Trophoblast cell (in vitro differentiated cells and primary cell): Measurements from ENCODE around the gene LAMC3.
A peak's percentile ranks its signal among the peaks of the same experiment; 100 is the strongest.

Source experiments
- DNase-seq, 2 donors: peaks; one replicate each; pipeline ENCODE4 v3.0.0-alpha.2; 2016
- H2AFZ ChIP-seq: 2 replicates; pipeline ENCODE4 v1.6.1; 2013; ENCODE audit warnings: low read length, moderate library complexity, mild to moderate bottlenecking; ENCODE audit not compliant: insufficient read depth, poor library complexity
- H2AK5ac ChIP-seq: 2 replicates; pipeline ENCODE4 v1.6.1; 2013; ENCODE audit warnings: mild to moderate bottlenecking, low read length
- H2BK120ac ChIP-seq: 2 replicates; pipeline ENCODE4 v1.6.1; 2013; ENCODE audit warnings: low read length, mild to moderate bottlenecking, moderate library complexity; ENCODE audit not compliant: insufficient read depth, poor library complexity
- H2BK12ac ChIP-seq: 2 replicates; pipeline ENCODE4 v1.6.1; 2013; ENCODE audit warnings: mild to moderate bottlenecking, low read length, moderate library complexity
- H2BK5ac ChIP-seq: 2 replicates; pipeline ENCODE4 v1.6.1; 2013; ENCODE audit warnings: low read length, low read depth, moderate library complexity, mild to moderate bottlenecking; ENCODE audit not compliant: poor library complexity
- H3K14ac ChIP-seq: 2 replicates; pipeline ENCODE4 v1.6.1; 2013; ENCODE audit warnings: mild to moderate bottlenecking, low read length
- H3K18ac ChIP-seq: 2 replicates; pipeline ENCODE4 v1.6.1; 2013; ENCODE audit warnings: mild to moderate bottlenecking, low read length
- H3K23ac ChIP-seq: 2 replicates; pipeline ENCODE4 v1.6.1; 2013; ENCODE audit warnings: low read length
- H3K27ac ChIP-seq: 2 replicates; pipeline ENCODE4 v1.5.1; 2013; ENCODE audit warnings: low read depth, mild to moderate bottlenecking, inconsistent platforms, low read length, moderate library complexity
- H3K27me3 ChIP-seq: 2 replicates; pipeline ENCODE4 v1.6.1; 2013; ENCODE audit warnings: inconsistent platforms, mild to moderate bottlenecking, low read length, moderate library complexity; ENCODE audit not compliant: insufficient read depth
- H3K36me3 ChIP-seq, 2 experiments: 1 replicate in 1 of 2; 2 replicates in 1 of 2; pipeline ENCODE4 v1.6.1; 2013; ENCODE audit warnings: low read length in 2 of 2, mild to moderate bottlenecking in 2 of 2, moderate library complexity in 1 of 2; ENCODE audit not compliant: insufficient read depth in 2 of 2, control insufficient read depth in 1 of 2
- H3K4ac ChIP-seq: 2 replicates; pipeline ENCODE4 v1.6.1; 2013; ENCODE audit warnings: low read depth, mild to moderate bottlenecking, low read length, moderate library complexity
- H3K4me1 ChIP-seq, 2 experiments: 1 replicate in 1 of 2; 2 replicates in 1 of 2; pipeline ENCODE4 v1.6.1; 2013; ENCODE audit warnings: low read length in 2 of 2, mild to moderate bottlenecking in 2 of 2, moderate library complexity in 1 of 2; ENCODE audit not compliant: insufficient read depth in 2 of 2, control insufficient read depth in 1 of 2
- H3K4me2 ChIP-seq: 2 replicates; pipeline ENCODE4 v1.6.1; 2013; ENCODE audit warnings: inconsistent platforms, mild to moderate bottlenecking, low read length, moderate library complexity
- H3K4me3 ChIP-seq: 2 replicates; pipeline ENCODE4 v1.5.1; 2013; ENCODE audit warnings: mild to moderate bottlenecking, low read depth, low read length, inconsistent platforms
- H3K79me1 ChIP-seq: one replicate; pipeline ENCODE4 v1.6.1; 2013; ENCODE audit warnings: low read length
- H3K79me2 ChIP-seq: 2 replicates; pipeline ENCODE4 v1.6.1; 2013; ENCODE audit warnings: low read length, mild to moderate bottlenecking; ENCODE audit not compliant: control insufficient read depth, insufficient read depth, poor library complexity
- H3K9ac ChIP-seq: 2 replicates; pipeline ENCODE4 v1.6.1; 2013; ENCODE audit warnings: mild to moderate bottlenecking, low read length
- H3K9me3 ChIP-seq: 2 replicates; pipeline ENCODE4 v1.6.1; 2013; ENCODE audit warnings: low read depth, mild to moderate bottlenecking, control low read depth, inconsistent platforms, low read length; ENCODE audit not compliant: insufficient read depth
- H4K12ac ChIP-seq: 2 replicates; pipeline ENCODE4 v1.6.1; 2013; ENCODE audit warnings: low read depth, mild to moderate bottlenecking, low read length, moderate library complexity
- H4K8ac ChIP-seq: 2 replicates; pipeline ENCODE4 v1.6.1; 2013; ENCODE audit warnings: low read depth, mild to moderate bottlenecking, low read length, moderate library complexity
- H4K91ac ChIP-seq: one replicate; pipeline ENCODE4 v1.6.1; 2013; ENCODE audit warnings: low read depth, mild to moderate bottlenecking, low read length, moderate library complexity
- WGBS: extraction: QIAGEN DNeasy Blood & Tissue Kit; methylation state at CpG from one replicate; pipeline ENCODE4 v1.1.7; 2013; ENCODE audit warnings: missing lambda C conversion rate; ENCODE audit not compliant: insufficient read length, insufficient coverage; ENCODE audit errors: extremely low coverage; 5-methylcytosine and 5-hydroxymethylcytosine counted together

Gene LAMC3

GRCh38 chr9:131024978-131025868 is 16.2 kb downstream of the LAMC3 start:
- Histone ChIP-seq H3K4me2 (no peak overlapping the region), H2BK120ac (no peak overlapping the region), H4K12ac (no peak overlapping the region), H2BK12ac (no peak overlapping the region), H4K91ac (no peak overlapping the region), H3K18ac (no peak overlapping the region), H3K27ac (no peak overlapping the region), H3K4me1 (no peaks in the 10 kb centered on the region), H2AK5ac (no peak overlapping the region), H3K4me3 (no peak overlapping the region), H3K9me3 (peaks cover 3% of the 10 kb centered on the region), H3K79me2 (no peaks in the 10 kb centered on the region), H4K8ac (no peak overlapping the region), H3K27me3 (no peaks in the 10 kb centered on the region), H3K79me1 (no peaks in the 10 kb centered on the region), H3K23ac (no peak overlapping the region), H3K9ac (no peak overlapping the region), H2AFZ (no peak overlapping the region), H3K36me3 (no peaks in the 10 kb centered on the region), H2BK5ac (no peak overlapping the region), H3K4ac (no peak overlapping the region), H3K14ac (no peak overlapping the region)
- no peak for DNase-seq
- WGBS = no CpG with 5 or more reads among the region's 15 CpGs

- H4K12ac ChIP-seq = no peak overlapping the region
- H3K36me3 ChIP-seq = no peaks in the 10 kb centered on the region
- H3K79me2 ChIP-seq = no peaks in the 10 kb centered on the region
- H3K4me3 ChIP-seq = no peak overlapping the region
- no peak overlapping the region for H2AFZ ChIP-seq
- no peaks in the 10 kb centered on the region for H3K79me1 ChIP-seq
- no peak overlapping the region for H4K8ac ChIP-seq
- no peak overlapping the region for H3K27ac ChIP-seq
- no peak overlapping the region for H3K18ac ChIP-seq
- no peak overlapping the region for H2BK12ac ChIP-seq
- DNase-seq = no peak
- no peak overlapping the region for H2AK5ac ChIP-seq
- no peak overlapping the region for H2BK5ac ChIP-seq
- H3K4me2 ChIP-seq = no peak overlapping the region
- H3K9ac ChIP-seq = no peak overlapping the region
- no peak overlapping the region for H3K14ac ChIP-seq
- no peak overlapping the region for H3K23ac ChIP-seq
- no peaks in the 10 kb centered on the region for H3K4me1 ChIP-seq
- no peak overlapping the region for H4K91ac ChIP-seq
- H2BK120ac ChIP-seq = no peak overlapping the region
- peaks cover 3% of the 10 kb centered on the region for H3K9me3 ChIP-seq
- no peak overlapping the region for H3K4ac ChIP-seq
- no CpG with 5 or more reads among the region's 40 CpGs for WGBS
- no peaks in the 10 kb centered on the region for H3K27me3 ChIP-seq
These were observed 17.2 kb downstream of the LAMC3 start for GRCh38 chr9:131025953-131026858.

GRCh38 chr9:131027048-131027871 is 18.3 kb downstream of the LAMC3 start:
- H3K18ac ChIP-seq = no peak overlapping the region
- peaks cover 3% of the 10 kb centered on the region for H3K9me3 ChIP-seq
- no peak overlapping the region for H2BK12ac ChIP-seq
- H3K23ac ChIP-seq = no peak overlapping the region
- H3K79me2 ChIP-seq = no peaks in the 10 kb centered on the region
- H2AFZ ChIP-seq = no peak overlapping the region
- H3K27me3 ChIP-seq = no peaks in the 10 kb centered on the region
- no peak overlapping the region for H2BK120ac ChIP-seq
- no peak overlapping the region for H4K91ac ChIP-seq
- no peak overlapping the region for H3K14ac ChIP-seq
- peak overlapping the region; percentile 11 for H3K4me3 ChIP-seq
- H2BK5ac ChIP-seq = no peak overlapping the region
- H3K9ac ChIP-seq = no peak overlapping the region
- H3K36me3 ChIP-seq = no peaks in the 10 kb centered on the region
- H3K79me1 ChIP-seq = no peaks in the 10 kb centered on the region
- H2AK5ac ChIP-seq = no peak overlapping the region
- no CpG with 5 or more reads among the region's 23 CpGs for WGBS
- H3K4ac ChIP-seq = no peak overlapping the region
- no peak overlapping the region for H4K12ac ChIP-seq
- H3K4me2 ChIP-seq = no peak overlapping the region
- H3K27ac ChIP-seq = no peak overlapping the region
- H4K8ac ChIP-seq = no peak overlapping the region
- H3K4me1 ChIP-seq = no peaks in the 10 kb centered on the region
- DNase-seq = no peak

GRCh38 chr9:131027872-131028179 is 18.9 kb downstream of the LAMC3 start:
- no peak overlapping the region for H2AFZ ChIP-seq
- H3K79me2 ChIP-seq = no peaks in the 10 kb centered on the region
- DNase-seq = no peak
- no peak overlapping the region for H4K12ac ChIP-seq
- H2BK12ac ChIP-seq = no peak overlapping the region
- H3K14ac ChIP-seq = no peak overlapping the region
- no peak overlapping the region for H3K9ac ChIP-seq
- H2BK5ac ChIP-seq = no peak overlapping the region
- no peak overlapping the region for H4K91ac ChIP-seq
- no peak overlapping the region for H4K8ac ChIP-seq
- no peaks in the 10 kb centered on the region for H3K4me1 ChIP-seq
- H3K79me1 ChIP-seq = no peaks in the 10 kb centered on the region
- H3K36me3 ChIP-seq = no peaks in the 10 kb centered on the region
- no peak overlapping the region for H3K4me2 ChIP-seq
- WGBS = no CpG with 5 or more reads among the region's 11 CpGs
- no peak overlapping the region for H3K4ac ChIP-seq
- H3K27me3 ChIP-seq = no peaks in the 10 kb centered on the region
- peak overlapping the region; percentile 11 for H3K4me3 ChIP-seq
- peaks cover 3% of the 10 kb centered on the region for H3K9me3 ChIP-seq
- H2AK5ac ChIP-seq = no peak overlapping the region
- H3K18ac ChIP-seq = no peak overlapping the region
- H2BK120ac ChIP-seq = no peak overlapping the region
- no peak overlapping the region for H3K23ac ChIP-seq
- no peak overlapping the region for H3K27ac ChIP-seq
